ENCODE measurements around the gene GULP1. TPM values are rescaled to one million over a fixed set of nuclear protein-coding genes. Genes with fewer than 3 reads are reported as not detected.

The GULP1 gene
- total and polyA plus RNA-seq, 2 of the 13 experiments (the other 11 are each of a cell fraction or from before 2014, with no cell fraction given) = 0.15 TPM; not detected in 1

- Histone ChIP-seq H4K20me1 (ENCODE audit: insufficient read depth, low read length) (no peaks in the 10 kb centered on the region), H3K27me3 (ENCODE audit: control insufficient read depth in 1 of 2, insufficient read depth in 2 of 2, low read length in 2 of 2) (no peaks in the 10 kb centered on the region), H2AFZ (ENCODE audit: low read length) (no peak overlapping the region), H3K79me2 (ENCODE audit: insufficient read depth, low read length) (no peaks in the 10 kb centered on the region), H3K36me3 (replicated peaks in 1 of 2; ENCODE audit: control insufficient read depth in 1 of 2, insufficient read depth in 2 of 2, low read length in 2 of 2) (no peaks in the 10 kb centered on the region), H3K4me3 (replicated peaks in 1 of 3; ENCODE audit: insufficient read depth in 1 of 3, low read depth in 2 of 3, low read length in 3 of 3) (no peak overlapping the region), H3K4me2 (ENCODE audit: low read depth, low read length) (no peak overlapping the region), H3K4me1 (ENCODE audit: insufficient read depth, low read length) (no peaks in the 10 kb centered on the region), H3K9ac (ENCODE audit: insufficient read depth, low read depth, low read length) (no peak overlapping the region), H3K9me3 (ENCODE audit: low read length) (peaks cover 10% of the 10 kb centered on the region; the same call in 1 of the 2 replicates), H3K27ac (ENCODE audit: extremely low read length, insufficient read depth, low read length) (no peak overlapping the region)
- in situ Hi-C loops (cut with HindIII; ENCODE audit: extremely low pct_ligation_motif_present, low pct_unique_long_range_greater_than_20kb) (no loop called here), intact Hi-C loops (cut with micrococcal nuclease; ENCODE audit: unreplicated experiment) (no loop called here)
- POLR2A ChIA-PET = no interaction called here
- CTCF ChIA-PET (ENCODE audit: low intra/inter-chr PET ratio, low total read pairs) = no interaction called here
- peak; percentile 91 for TF ChIP-seq MNT (IDR thresholded peaks at IDR 0.05)
- no peak for TF ChIP-seq ZNF780A (CRISPR knock-in tag; IDR thresholded peaks at IDR 0.05)
- BruUV-seq (replicated peaks) = no TSS peak
- no CpG with 5 or more reads among the region's 4 CpGs for WGBS (ENCODE audit: low lambda C conversion rate)
- FAIRE-seq (no peak), DNase-seq (ENCODE audit: low spot score) (no peak), ATAC-seq (no peak)
Measured at GRCh38 chr2:188619146-188619545, 327.5 kb downstream of the GULP1 start.

GRCh38 chr2:188620916-188621315 lies 329.2 kb downstream of the GULP1 start:
- no peaks in the 10 kb centered on the region for H3K79me2 ChIP-seq (ENCODE audit: insufficient read depth, low read length)
- no peak overlapping the region for H2AFZ ChIP-seq (ENCODE audit: low read length)
- POLR2A ChIA-PET = no interaction called here
- BruUV-seq (replicated peaks) = no TSS peak
- in situ Hi-C loops (cut with HindIII; ENCODE audit: extremely low pct_ligation_motif_present, low pct_unique_long_range_greater_than_20kb) = no loop called here
- FAIRE-seq = no peak
- no peak for ATAC-seq
- DNase-seq (ENCODE audit: low spot score) = no peak
- intact Hi-C loops (cut with micrococcal nuclease; ENCODE audit: unreplicated experiment) = no loop called here
- no peaks in the 10 kb centered on the region for H3K36me3 ChIP-seq (replicated peaks in 1 of 2; ENCODE audit: control insufficient read depth in 1 of 2, insufficient read depth in 2 of 2, low read length in 2 of 2)
- H3K27me3 ChIP-seq (ENCODE audit: control insufficient read depth in 1 of 2, insufficient read depth in 2 of 2, low read length in 2 of 2) = no peaks in the 10 kb centered on the region
- H3K4me3 ChIP-seq (replicated peaks in 1 of 3; ENCODE audit: insufficient read depth in 1 of 3, low read depth in 2 of 3, low read length in 3 of 3) = no peak overlapping the region
- no peak overlapping the region for H3K27ac ChIP-seq (ENCODE audit: extremely low read length, insufficient read depth, low read length)
- no peaks in the 10 kb centered on the region for H3K4me1 ChIP-seq (ENCODE audit: insufficient read depth, low read length)
- 0% methylated on average over 3 of the region's 3 CpGs for WGBS (ENCODE audit: low lambda C conversion rate)
- no peaks in the 10 kb centered on the region for H4K20me1 ChIP-seq (ENCODE audit: insufficient read depth, low read length)
- CTCF ChIA-PET (ENCODE audit: low intra/inter-chr PET ratio, low total read pairs) = no interaction called here
- H3K9me3 ChIP-seq (ENCODE audit: low read length) = peaks cover 10% of the 10 kb centered on the region; the same call in 1 of the 2 replicates
- no peak overlapping the region for H3K4me2 ChIP-seq (ENCODE audit: low read depth, low read length)
- TF ChIP-seq RFX5 (IDR thresholded peaks at IDR 0.05; ENCODE audit: low read depth, low read length) (no peak), ZSCAN9 (CRISPR knock-in tag; IDR thresholded peaks at IDR 0.05; ENCODE audit: borderline replicate concordance) (no peak), MED13 (CRISPR knock-in tag; IDR thresholded peaks at IDR 0.05) (no peak)
- no peak overlapping the region for H3K9ac ChIP-seq (ENCODE audit: insufficient read depth, low read depth, low read length)

All from HepG2 (cell line).